SK-N-SH treated with all-trans-retinoic acid at 6 μM for 48 hours (cell line): ENCODE measurements around the gene NFIA.

Experiments
- BACH2 ChIP-seq: fragments of 250-450 bp; sonication (Bioruptor Pico); IDR thresholded peaks from 2 replicates; pipeline ENCODE4 v1.9.0; 2021; ENCODE audit warnings: mild to moderate bottlenecking, borderline replicate concordance
- CSDC2 ChIP-seq: fragments of 250-450 bp; sonication (Bioruptor Pico); IDR thresholded peaks from 2 replicates; pipeline ENCODE4 v1.5.0; 2020; ENCODE audit warnings: mild to moderate bottlenecking, moderate library complexity
- POU6F1 ChIP-seq: fragments of 250-450 bp; sonication (Bioruptor Pico); IDR thresholded peaks from 2 replicates; pipeline ENCODE4 v1.8.0; 2021; ENCODE audit warnings: low read depth, mild to moderate bottlenecking, moderate library complexity, borderline replicate concordance
- TCF4 ChIP-seq: fragments of 250-450 bp; sonication (Bioruptor Pico); IDR thresholded peaks from 2 replicates; pipeline ENCODE4 v1.8.0; 2021; ENCODE audit warnings: mild to moderate bottlenecking, moderate library complexity, borderline replicate concordance
- ZFP30 ChIP-seq: fragments of 450-650 bp; formaldehyde crosslinking; IDR thresholded peaks from 2 replicates; pipeline ENCODE4 v1.5.0; 2022; ENCODE audit warnings: mild to moderate bottlenecking, moderate library complexity
- ZNF8 ChIP-seq: fragments of 450-650 bp; formaldehyde crosslinking; IDR thresholded peaks from 2 replicates; pipeline ENCODE4 v1.5.0; 2020; ENCODE audit warnings: mild to moderate bottlenecking, moderate library complexity
- TF ChIP-seq, protein P1 (sequence below): fragments of 250-450 bp; sonication (Bioruptor Pico); IDR thresholded peaks from 2 replicates; pipeline ENCODE4 v1.8.0; 2020; ENCODE audit warnings: mild to moderate bottlenecking, moderate library complexity, borderline replicate concordance

DNA sequence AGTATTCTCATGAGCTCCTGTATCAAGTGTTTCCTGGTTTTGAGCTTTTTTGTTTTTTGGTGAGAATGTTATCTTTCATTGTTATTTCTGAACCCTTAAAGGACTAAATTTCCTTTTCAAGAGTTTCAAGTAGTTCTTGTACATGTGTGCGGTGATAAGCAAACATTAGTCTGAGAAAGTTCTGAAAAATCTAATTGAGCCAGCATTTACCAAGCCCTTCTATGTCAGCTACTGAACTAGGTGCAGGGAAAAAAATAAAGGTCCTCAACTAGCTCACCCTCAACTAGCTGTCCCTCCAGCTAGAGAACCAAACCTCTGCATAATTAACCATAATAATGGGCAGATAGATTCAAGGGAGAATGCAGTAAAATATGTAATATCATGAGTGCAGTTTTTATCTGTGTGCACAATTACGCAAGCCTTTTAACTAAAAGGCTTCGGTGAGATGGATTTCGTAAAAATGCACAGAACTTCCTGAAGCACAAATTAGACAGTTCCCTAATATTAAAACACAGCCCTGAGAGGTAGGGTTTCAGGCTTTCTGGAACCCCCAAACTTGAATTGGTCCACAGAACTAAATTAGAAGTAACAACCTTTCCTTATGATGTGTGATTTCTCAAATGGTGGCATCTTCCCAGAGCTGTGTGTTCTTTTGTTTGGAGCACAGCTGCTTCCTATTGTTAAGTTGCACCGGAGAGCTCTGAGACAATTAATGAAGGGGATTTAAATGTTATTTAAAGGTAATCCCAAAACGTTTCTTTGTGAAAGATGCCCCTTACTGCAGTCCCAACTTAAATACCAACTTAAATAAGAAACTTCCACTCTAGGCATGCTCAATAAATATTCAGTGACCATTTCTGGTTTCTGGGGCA, 165.8 kb downstream of the NFIA start:
- TF ChIP-seq TCF4 (no peak), BACH2 (CRISPR knock-in tag) (no peak), ZNF8 (CRISPR knock-in tag) (no peak), ZFP30 (CRISPR knock-in tag) (no peak), CSDC2 (CRISPR knock-in tag) (no peak), POU6F1 (CRISPR knock-in tag) (no peak)
- TF ChIP-seq, protein P1, sequence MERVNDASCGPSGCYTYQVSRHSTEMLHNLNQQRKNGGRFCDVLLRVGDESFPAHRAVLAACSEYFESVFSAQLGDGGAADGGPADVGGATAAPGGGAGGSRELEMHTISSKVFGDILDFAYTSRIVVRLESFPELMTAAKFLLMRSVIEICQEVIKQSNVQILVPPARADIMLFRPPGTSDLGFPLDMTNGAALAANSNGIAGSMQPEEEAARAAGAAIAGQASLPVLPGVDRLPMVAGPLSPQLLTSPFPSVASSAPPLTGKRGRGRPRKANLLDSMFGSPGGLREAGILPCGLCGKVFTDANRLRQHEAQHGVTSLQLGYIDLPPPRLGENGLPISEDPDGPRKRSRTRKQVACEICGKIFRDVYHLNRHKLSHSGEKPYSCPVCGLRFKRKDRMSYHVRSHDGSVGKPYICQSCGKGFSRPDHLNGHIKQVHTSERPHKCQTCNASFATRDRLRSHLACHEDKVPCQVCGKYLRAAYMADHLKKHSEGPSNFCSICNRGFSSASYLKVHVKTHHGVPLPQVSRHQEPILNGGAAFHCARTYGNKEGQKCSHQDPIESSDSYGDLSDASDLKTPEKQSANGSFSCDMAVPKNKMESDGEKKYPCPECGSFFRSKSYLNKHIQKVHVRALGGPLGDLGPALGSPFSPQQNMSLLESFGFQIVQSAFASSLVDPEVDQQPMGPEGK (CRISPR knock-in tag), result no peak
